ENCODE results near the gene HMOX2. TPM values are rescaled to one million over a fixed set of nuclear protein-coding genes. Genes with fewer than 3 reads are reported as not detected.

Gene HMOX2
- total RNA-seq, 1 experiment from 2014 or later, result 72.6 TPM

GRCh38 chr16:4529085-4530060 is 53.2 kb downstream of the HMOX2 start:
- BruUV-seq (replicated peaks), result no TSS peak
- ATAC-seq (no peak), DNase-seq (ENCODE audit: low read depth, low spot score) (no peak)
- ChIA-PET POLR2A (interaction anchor here (0.7 kb wide), 1 partner anchor 1644 kb away, joined by 3 read pairs; no protein-coding TSS in a partner anchor), CTCF (no interaction called here)
- Histone ChIP-seq H3K4me3 (ENCODE audit: low read depth in 2 of 2, low read length in 2 of 2) (no peak overlapping the region), H3K9me3 (ENCODE audit: control insufficient read depth, insufficient read depth, low read depth, low read length) (no peaks in the 10 kb centered on the region), H3K27me3 (ENCODE audit: control insufficient read depth, insufficient read depth, low read length) (no peaks in the 10 kb centered on the region), H3K27ac (ENCODE audit: low read length) (no peak overlapping the region), H3K4me1 (ENCODE audit: control insufficient read depth, insufficient read depth, low read length) (no peaks in the 10 kb centered on the region), H3K36me3 (ENCODE audit: control insufficient read depth, insufficient read depth, low read length) (no peaks in the 10 kb centered on the region)
- no peak for TF ChIP-seq POLR2AphosphoS5 (IDR thresholded peaks at IDR 0.05; ENCODE audit: low read depth, low read length)
- TF ChIP-seq SIN3A (IDR thresholded peaks at IDR 0.05; ENCODE audit: borderline replicate concordance, insufficient read depth, low read depth, low read length), result no peak
- no peak for TF ChIP-seq TCF7L2 (IDR thresholded peaks at IDR 0.05; ENCODE audit: low read depth, low read length)
- TF ChIP-seq REST (IDR thresholded peaks at IDR 0.05; ENCODE audit: insufficient read depth in 1 of 2, low read depth in 2 of 2, low read length in 1 of 2), result no peak
- no peak for TF ChIP-seq CTCF (IDR thresholded peaks at IDR 0.05)
- in situ Hi-C loops (cut with HindIII; ENCODE audit: low pct_unique_long_range_greater_than_20kb, low sequenced_read_pairs) (no loop called here), intact Hi-C loops (cut with micrococcal nuclease; ENCODE audit: unreplicated experiment) (no loop called here)

- DNase-seq (ENCODE audit: low read depth, low spot score) (no peak), ATAC-seq (no peak)
- no peak overlapping the region for H3K4me3 ChIP-seq (ENCODE audit: low read depth in 2 of 2, low read length in 2 of 2)
- H3K36me3 ChIP-seq (ENCODE audit: control insufficient read depth, insufficient read depth, low read length), result no peaks in the 10 kb centered on the region
- no TSS peak for BruUV-seq (replicated peaks)
- H3K9me3 ChIP-seq (ENCODE audit: control insufficient read depth, insufficient read depth, low read depth, low read length), result no peaks in the 10 kb centered on the region
- ChIA-PET POLR2A (no interaction called here), CTCF (no interaction called here)
- intact Hi-C loops (cut with micrococcal nuclease; ENCODE audit: unreplicated experiment), result no loop called here
- H3K4me1 ChIP-seq (ENCODE audit: control insufficient read depth, insufficient read depth, low read length), result 0 out of 2 replicates have a peak, but pooled peaks cover under 1% of the 10 kb centered on the region
- H3K27me3 ChIP-seq (ENCODE audit: control insufficient read depth, insufficient read depth, low read length), result no peaks in the 10 kb centered on the region
- in situ Hi-C loops (cut with HindIII; ENCODE audit: low pct_unique_long_range_greater_than_20kb, low sequenced_read_pairs), result no loop called here
- H3K27ac ChIP-seq (ENCODE audit: low read length), result no peak overlapping the region
- no peak for TF ChIP-seq POLR2AphosphoS5 (IDR thresholded peaks at IDR 0.05; ENCODE audit: low read depth, low read length)
Observed at GRCh38 chr16:4531811-4532210, 55.6 kb downstream of the HMOX2 start.

- no peaks in the 10 kb centered on the region for H3K27me3 ChIP-seq (ENCODE audit: control insufficient read depth, insufficient read depth, low read length)
- intact Hi-C loops (cut with micrococcal nuclease; ENCODE audit: unreplicated experiment) (no loop called here), in situ Hi-C loops (cut with HindIII; ENCODE audit: low pct_unique_long_range_greater_than_20kb, low sequenced_read_pairs) (no loop called here)
- ChIA-PET POLR2A (no interaction called here), CTCF (no interaction called here)
- peaks cover 5% of the 10 kb centered on the region; the same call in 1 of the 2 replicates for H3K4me1 ChIP-seq (ENCODE audit: control insufficient read depth, insufficient read depth, low read length)
- no peak overlapping the region for H3K27ac ChIP-seq (ENCODE audit: low read length)
- no peak overlapping the region for H3K4me3 ChIP-seq (ENCODE audit: low read depth in 2 of 2, low read length in 2 of 2)
- DNase-seq (ENCODE audit: low read depth, low spot score) (no peak), ATAC-seq (no peak)
- TF ChIP-seq POLR2AphosphoS5 (IDR thresholded peaks at IDR 0.05; ENCODE audit: low read depth, low read length) (no peak), TCF7L2 (IDR thresholded peaks at IDR 0.05; ENCODE audit: low read depth, low read length) (no peak), SIN3A (IDR thresholded peaks at IDR 0.05; ENCODE audit: borderline replicate concordance, insufficient read depth, low read depth, low read length) (no peak)
- no peaks in the 10 kb centered on the region for H3K9me3 ChIP-seq (ENCODE audit: control insufficient read depth, insufficient read depth, low read depth, low read length)
- BruUV-seq (replicated peaks), result no TSS peak
- no peaks in the 10 kb centered on the region for H3K36me3 ChIP-seq (ENCODE audit: control insufficient read depth, insufficient read depth, low read length)
Observed at GRCh38 chr16:4532238-4532637, 56.0 kb downstream of the HMOX2 start.

All from Panc1 (cell line).